ENCODE data around the gene ZNF664. TPM values are rescaled to one million over a fixed set of nuclear protein-coding genes. Genes with fewer than 3 reads are reported as not detected.

Gene ZNF664
- total and polyA plus RNA-seq, 2 of the 8 experiments (the other 6 are each of a cell fraction or from before 2014, with no cell fraction given) = 22.8 to 51.4 TPM

DNA sequence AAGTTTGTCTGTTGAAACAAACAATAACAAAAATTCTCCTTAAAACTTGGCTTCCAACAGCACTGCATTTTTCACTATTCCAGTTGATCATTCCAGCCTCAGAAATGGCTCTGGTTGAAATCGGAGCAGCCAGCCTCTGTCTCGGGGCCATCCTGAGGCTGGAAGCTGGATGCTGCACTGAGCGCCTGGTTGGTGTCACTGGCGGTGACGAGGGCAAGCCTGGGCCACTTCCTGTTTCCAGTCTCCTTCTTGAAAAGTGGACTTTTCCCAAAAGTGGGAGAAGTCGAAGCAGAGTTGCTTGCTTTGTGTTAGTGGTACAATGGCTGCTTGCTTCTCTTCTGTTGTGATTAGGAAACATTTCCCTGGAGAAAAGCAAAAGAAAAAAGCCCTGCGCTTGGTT, 49.1 kb upstream of the ZNF664 start (continued):
- TF ChIP-seq, protein P1, sequence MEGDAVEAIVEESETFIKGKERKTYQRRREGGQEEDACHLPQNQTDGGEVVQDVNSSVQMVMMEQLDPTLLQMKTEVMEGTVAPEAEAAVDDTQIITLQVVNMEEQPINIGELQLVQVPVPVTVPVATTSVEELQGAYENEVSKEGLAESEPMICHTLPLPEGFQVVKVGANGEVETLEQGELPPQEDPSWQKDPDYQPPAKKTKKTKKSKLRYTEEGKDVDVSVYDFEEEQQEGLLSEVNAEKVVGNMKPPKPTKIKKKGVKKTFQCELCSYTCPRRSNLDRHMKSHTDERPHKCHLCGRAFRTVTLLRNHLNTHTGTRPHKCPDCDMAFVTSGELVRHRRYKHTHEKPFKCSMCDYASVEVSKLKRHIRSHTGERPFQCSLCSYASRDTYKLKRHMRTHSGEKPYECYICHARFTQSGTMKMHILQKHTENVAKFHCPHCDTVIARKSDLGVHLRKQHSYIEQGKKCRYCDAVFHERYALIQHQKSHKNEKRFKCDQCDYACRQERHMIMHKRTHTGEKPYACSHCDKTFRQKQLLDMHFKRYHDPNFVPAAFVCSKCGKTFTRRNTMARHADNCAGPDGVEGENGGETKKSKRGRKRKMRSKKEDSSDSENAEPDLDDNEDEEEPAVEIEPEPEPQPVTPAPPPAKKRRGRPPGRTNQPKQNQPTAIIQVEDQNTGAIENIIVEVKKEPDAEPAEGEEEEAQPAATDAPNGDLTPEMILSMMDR (IDR thresholded peaks at IDR 0.05; ENCODE audit: control extremely low read depth in 1 of 3, insufficient read depth in 1 of 3, low read depth in 1 of 3, low read length in 3 of 3) = no peak
- TF ChIP-seq CEBPB (IDR thresholded peaks at IDR 0.05; ENCODE audit: low read depth, low read length) = no peak
